ENCODE results near the gene ROR2.

- TF ChIP-seq EZH2 (IDR thresholded peaks at IDR 0.05; ENCODE audit: insufficient read depth, poor library complexity, severe bottlenecking) (no peak), EZH2phosphoT487 (IDR thresholded peaks at IDR 0.05; ENCODE audit: insufficient read depth, low read depth) (no peak)
Observed at GRCh38 chr9:91939978-91940377, 10.1 kb downstream of the ROR2 start.

All from GM23248 (cell line).